DOHH2 (cell line): ENCODE measurements around the gene TYW1.
"Not testable (repeated sequence)": the region's sequence is repeated elsewhere in the genome, so short reads cannot be mapped to it uniquely, and the experiment has no call there.

Experiments
- H3F3A ChIP-seq: fragments of 200-600 bp; sonication (generic), shearing (Covaris generic); 2 replicates; pipeline ENCODE4 v1.6.0; 2016; ENCODE audit warnings: antibody characterized with exemption, mild to moderate bottlenecking; ENCODE audit not compliant: control insufficient read depth, insufficient read depth
- H3K27ac ChIP-seq: fragments of 200-600 bp; sonication (generic); 2 replicates; pipeline ENCODE4 v1.5.1; 2014; ENCODE audit warnings: low read depth, mild to moderate bottlenecking, low read length, moderate library complexity
- H3K27me3 ChIP-seq: fragments of 200-600 bp; sonication (generic); 2 replicates; pipeline ENCODE4 v1.6.1; 2014; ENCODE audit warnings: mild to moderate bottlenecking, low read length, mixed read lengths; ENCODE audit not compliant: control insufficient read depth
- H3K36me3 ChIP-seq: fragments of 200-600 bp; sonication (generic); 2 replicates; pipeline ENCODE4 v1.6.1; 2014; ENCODE audit warnings: mild to moderate bottlenecking, low read length, moderate library complexity, mixed read lengths; ENCODE audit not compliant: control insufficient read depth
- H3K4me1 ChIP-seq: fragments of 200-600 bp; sonication (generic); 2 replicates; pipeline ENCODE4 v1.6.1; 2014; ENCODE audit warnings: mild to moderate bottlenecking, low read length, mixed read lengths; ENCODE audit not compliant: control insufficient read depth
- H3K4me2 ChIP-seq: fragments of 200-600 bp; sonication (generic); 2 replicates; pipeline ENCODE4 v1.6.0; 2014; ENCODE audit warnings: mild to moderate bottlenecking, low read length, moderate library complexity
- H3K4me3 ChIP-seq: fragments of 200-600 bp; sonication (generic); 2 replicates; pipeline ENCODE4 v1.5.1; 2014; ENCODE audit warnings: mild to moderate bottlenecking, low read length, mixed read lengths
- H3K79me2 ChIP-seq: fragments of 200-600 bp; sonication (generic); 2 replicates; pipeline ENCODE4 v1.6.1; 2014; ENCODE audit warnings: mild to moderate bottlenecking, low read length, mixed read lengths; ENCODE audit not compliant: control insufficient read depth
- H3K9me2 ChIP-seq: fragments of 200-600 bp; sonication (generic); replicated peaks from 2 replicates; pipeline ENCODE4 v1.6.1; 2014; ENCODE audit warnings: mild to moderate bottlenecking, low read length, mixed read lengths; ENCODE audit not compliant: control insufficient read depth
- H3K9me3 ChIP-seq: fragments of 200-600 bp; sonication (generic); 2 replicates; pipeline ENCODE4 v1.6.1; 2014; ENCODE audit warnings: antibody characterized with exemption, low read length, mixed read lengths; ENCODE audit not compliant: control insufficient read depth, insufficient read depth
- H4K20me1 ChIP-seq: fragments of 200-600 bp; sonication (generic); 2 replicates; pipeline ENCODE4 v1.6.0; 2014; ENCODE audit warnings: low read depth, mild to moderate bottlenecking, antibody characterized with exemption, low read length, moderate library complexity; ENCODE audit not compliant: control insufficient read depth, insufficient read depth
- CTCF ChIP-seq: fragments of 200-600 bp; sonication (generic); IDR thresholded peaks from one replicate; pipeline ENCODE4 v1.5.1; 2014; ENCODE audit warnings: antibody characterized with exemption, mild to moderate bottlenecking, low read depth, low read length; ENCODE audit not compliant: poor library complexity, severe bottlenecking

TYW1 gene

GRCh38 chr7:67154374-67154773 is 157.7 kb downstream of the TYW1 start:
- H3K27me3 ChIP-seq: not testable (repeated sequence)

GRCh38 chr7:67156064-67156463 is 159.4 kb downstream of the TYW1 start:
- H4K20me1 ChIP-seq, H3K27me3 ChIP-seq: not testable (repeated sequence)

More at GRCh38 chr7:67154374-67154773, 157.7 kb downstream of the TYW1 start:
- not testable (repeated sequence) for H3K4me2 ChIP-seq, H3K4me1 ChIP-seq, H3K9me2 ChIP-seq, H4K20me1 ChIP-seq, H3F3A ChIP-seq, H3K27ac ChIP-seq, H3K4me3 ChIP-seq, H3K9me3 ChIP-seq, H3K79me2 ChIP-seq, H3K36me3 ChIP-seq

GRCh38 chr7:67163285-67163684 is 166.7 kb downstream of the TYW1 start:
- H3K36me3 ChIP-seq, H3K4me3 ChIP-seq, H3K9me3 ChIP-seq, H3K9me2 ChIP-seq, H3K4me2 ChIP-seq, H3F3A ChIP-seq, H3K27ac ChIP-seq, H3K4me1 ChIP-seq, H3K79me2 ChIP-seq, H3K27me3 ChIP-seq, H4K20me1 ChIP-seq: not testable (repeated sequence)

More at GRCh38 chr7:67156064-67156463, 159.4 kb downstream of the TYW1 start:
- not testable (repeated sequence) for H3K36me3 ChIP-seq, H3K4me1 ChIP-seq, H3K27ac ChIP-seq, H3K4me3 ChIP-seq, H3K9me3 ChIP-seq, H3K79me2 ChIP-seq, H3F3A ChIP-seq, H3K9me2 ChIP-seq, H3K4me2 ChIP-seq

GRCh38 chr7:67171151-67171550 is 174.5 kb downstream of the TYW1 start:
- H3K4me3 ChIP-seq: not testable (repeated sequence)

GRCh38 chr7:67176730-67177129 is 180.1 kb downstream of the TYW1 start:
- not testable (repeated sequence) for H3K36me3 ChIP-seq, H3K27ac ChIP-seq, H3K9me2 ChIP-seq, H3K4me1 ChIP-seq, H3K9me3 ChIP-seq, H4K20me1 ChIP-seq, H3K4me2 ChIP-seq, H3F3A ChIP-seq, H3K79me2 ChIP-seq, H3K4me3 ChIP-seq, H3K27me3 ChIP-seq
- TF ChIP-seq CTCF: peak; percentile 43

More at GRCh38 chr7:67171151-67171550, 174.5 kb downstream of the TYW1 start:
- not testable (repeated sequence) for H3K36me3 ChIP-seq, H3K9me3 ChIP-seq, H3K9me2 ChIP-seq, H3K27me3 ChIP-seq, H3K79me2 ChIP-seq, H3K4me1 ChIP-seq, H3F3A ChIP-seq, H4K20me1 ChIP-seq, H3K4me2 ChIP-seq, H3K27ac ChIP-seq

- H3K9me3 ChIP-seq, H3F3A ChIP-seq, H3K36me3 ChIP-seq, H3K4me3 ChIP-seq, H3K79me2 ChIP-seq, H3K9me2 ChIP-seq, H4K20me1 ChIP-seq, H3K4me2 ChIP-seq, H3K4me1 ChIP-seq, H3K27ac ChIP-seq, H3K27me3 ChIP-seq: not testable (repeated sequence)
Observed at GRCh38 chr7:67178915-67179688, 182.5 kb downstream of the TYW1 start.

- H3K4me1 ChIP-seq, H3K9me3 ChIP-seq, H3K27me3 ChIP-seq, H3K4me2 ChIP-seq, H3K9me2 ChIP-seq, H4K20me1 ChIP-seq, H3K36me3 ChIP-seq, H3K79me2 ChIP-seq, H3K4me3 ChIP-seq, H3K27ac ChIP-seq, H3F3A ChIP-seq: not testable (repeated sequence)
Observed at GRCh38 chr7:67182956-67183750, 186.5 kb downstream of the TYW1 start.
